GM12864 (cell line): ENCODE measurements around the gene ANKRD34B.

ENCODE experiments used
- DNase-seq: peaks from one replicate; pipeline ENCODE4 v3.0.0-alpha.2; 2011; ENCODE audit warnings: low read depth
- H3K4me3 ChIP-seq: 2 replicates; pipeline ENCODE4 v1.5.1; 2011; ENCODE audit warnings: mild to moderate bottlenecking, low read depth, low read length, control low read depth
- CTCF ChIP-seq: IDR thresholded peaks from 2 replicates; pipeline ENCODE4 v1.5.1; 2011; ENCODE audit warnings: low read depth, mild to moderate bottlenecking, moderate library complexity, low read length, control low read depth, inconsistent platforms; ENCODE audit errors: missing control alignments

The ANKRD34B gene

GRCh38 chr5:80569961-80570786 lies at the start of gene ANKRD34B:
Gene ANKRD34B, minus strand, starts transcription at chr5:80570280. Its CDS starts 10,261 bp downstream, at chr5:80560019.
- peak within 1 kb of the TSS; percentile 51 for H3K4me3 ChIP-seq
- TF ChIP-seq CTCF, result no peak

GRCh38 chr5:80619086-80619485 lies 49.0 kb upstream of the ANKRD34B start:
- no peak for DNase-seq
- H3K4me3 ChIP-seq, result no peak overlapping the region
- TF ChIP-seq CTCF, result no peak

More at GRCh38 chr5:80569961-80570786, at the start of gene ANKRD34B:
- DNase-seq, result no peak

- H3K4me3 ChIP-seq, result no peak overlapping the region
- no peak for DNase-seq
- TF ChIP-seq CTCF, result no peak
Observed at GRCh38 chr5:80618438-80618837, 48.4 kb upstream of the ANKRD34B start.

GRCh38 chr5:80615266-80615914 lies 45.3 kb upstream of the ANKRD34B start:
- DNase-seq, result no peak
- H3K4me3 ChIP-seq, result no peak overlapping the region
- TF ChIP-seq CTCF, result no peak

GRCh38 chr5:80609692-80610091 lies 39.6 kb upstream of the ANKRD34B start:
- no peak for TF ChIP-seq CTCF
- no peak overlapping the region for H3K4me3 ChIP-seq
- DNase-seq, result no peak

- H3K4me3 ChIP-seq, result no peak overlapping the region
- no peak for DNase-seq
- no peak for TF ChIP-seq CTCF
Observed at GRCh38 chr5:80608731-80609130, 38.7 kb upstream of the ANKRD34B start.

- TF ChIP-seq CTCF, result no peak
- DNase-seq, result peak; percentile 36
- H3K4me3 ChIP-seq, result no peak overlapping the region
Observed at GRCh38 chr5:80607832-80608231, 37.8 kb upstream of the ANKRD34B start.
